Tibial nerve (tissue), 4 donors: Measurements from ENCODE around the gene C2orf76. TPM values are rescaled to one million over a fixed set of nuclear protein-coding genes. Genes with fewer than 3 reads are reported as not detected.
A peak's percentile ranks its signal among the peaks of the same experiment; 100 is the strongest.

ENCODE experiments used
- DNase-seq, 2 donors: peaks; one replicate each; pipeline ENCODE4 v3.0.0-alpha.2; 2019; ENCODE audit warnings: low spot score in 2 of 2
- H3K27ac ChIP-seq, 4 donors: fragments of 200-600 bp; sonication (generic) in 3 of 4; one replicate each; pipeline ENCODE4 v1.5.1; 2017 to 2019; ENCODE audit warnings: mild to moderate bottlenecking in 1 of 4
- H3K27me3 ChIP-seq, 2 donors: fragments of 200-600 bp; sonication (generic) in 1 of 2; one replicate each; pipeline versions ENCODE4 v1.5.1 to v1.6.0; 2017 to 2019
- H3K36me3 ChIP-seq, 3 donors: fragments of 200-600 bp; sonication (generic); one replicate each; pipeline ENCODE4 v1.5.1; 2018 to 2019
- H3K4me1 ChIP-seq, 4 donors: fragments of 200-600 bp; sonication (generic) in 3 of 4; one replicate each; pipeline ENCODE4 v1.5.1; 2017 to 2019
- H3K4me3 ChIP-seq, 4 donors: fragments of 200-600 bp; sonication (generic) in 3 of 4; one replicate each; pipeline ENCODE4 v1.5.1; 2017 to 2019; ENCODE audit warnings: mild to moderate bottlenecking in 1 of 4, moderate library complexity in 1 of 4
- H3K9me3 ChIP-seq, 4 donors: fragments of 200-600 bp; sonication (generic) in 3 of 4; one replicate each; pipeline ENCODE4 v1.5.1; 2017 to 2019
- EP300 ChIP-seq, 2 donors: sonication (generic); formaldehyde crosslinking; IDR thresholded peaks; one replicate each; pipeline ENCODE4 v1.6.1; 2017; ENCODE audit warnings: antibody characterized with exemption in 2 of 2, mild to moderate bottlenecking in 1 of 2
- POLR2A ChIP-seq, 2 donors: fragments of 450-650 bp; IDR thresholded peaks; one replicate each; pipeline ENCODE4 v1.6.1; 2017; ENCODE audit warnings: antibody characterized with exemption in 2 of 2, mild to moderate bottlenecking in 2 of 2, moderate library complexity in 2 of 2
- WGBS, 2 donors: methylation state at CpG; one replicate each; pipeline ENCODE4 v1.1.5; 2018; 5-methylcytosine and 5-hydroxymethylcytosine counted together
- total RNA-seq, 4 donors: library from RNA; depleted of rRNA; stranded (reverse); fragments of >200 nt; gene quantifications; one replicate each; pipeline ENCODE4 v1.1.0, GENCODE V29; 2016
- TF ChIP-seq, protein P1 (sequence below), 5 experiments: fragments of 200-600 bp in 3 of 5; fragments of 450-650 bp in 2 of 5; sonication (generic) in 3 of 5; IDR thresholded peaks; one replicate each; pipeline ENCODE4 v1.5.1; 2016 to 2019; ENCODE audit warnings: antibody characterized with exemption in 5 of 5, mild to moderate bottlenecking in 3 of 5, moderate library complexity in 2 of 5

C2orf76 gene
- total RNA-seq, 4 donors from 2014 or later, result 1.4 to 14.2 (median 9.4) TPM

DNA sequence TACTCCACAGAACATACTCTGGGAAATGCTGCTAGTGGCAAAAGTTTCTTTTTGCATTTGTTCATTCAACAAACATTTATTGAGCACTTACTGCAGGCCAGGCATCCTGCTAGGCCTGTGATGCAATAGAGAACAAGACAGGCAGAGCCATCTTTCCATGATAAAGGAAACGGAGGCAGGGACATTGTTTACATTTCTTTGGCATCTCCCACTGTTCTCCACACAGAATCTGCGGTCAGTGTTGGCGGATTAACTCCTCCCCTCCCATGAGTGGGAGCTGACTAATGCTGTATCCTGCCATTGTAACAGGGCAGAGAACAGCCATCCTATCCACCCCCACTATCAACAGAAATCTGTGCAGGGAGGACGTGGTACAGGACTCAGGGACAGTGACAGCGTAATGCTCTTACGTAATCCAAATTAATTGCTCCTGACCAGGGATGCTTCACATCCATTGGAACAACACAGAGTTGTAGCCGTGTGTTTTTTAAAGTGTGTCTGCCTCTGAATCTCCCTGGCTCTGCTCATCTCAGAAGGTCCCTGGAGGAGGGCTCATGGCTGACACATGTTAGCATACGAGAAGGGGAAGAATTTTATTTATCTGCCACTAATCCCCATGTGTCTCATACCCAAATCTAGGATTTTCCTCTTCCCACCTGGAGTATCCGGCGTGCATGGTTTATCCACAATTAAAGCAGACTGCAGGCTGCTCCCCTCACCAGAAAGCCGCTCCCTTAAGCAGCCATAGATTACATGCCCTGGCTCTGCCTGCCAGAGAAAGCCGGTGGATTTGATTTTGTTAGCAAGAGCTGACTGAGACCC lies 110.7 kb downstream of the C2orf76 start:
- TF ChIP-seq POLR2A (IDR thresholded peaks at IDR 0.05) (no peak), EP300 (IDR thresholded peaks at IDR 0.05) (peak in 1 of 2 donors; percentile 16)
- 33 to 41% methylated on average over 12 of the region's 12 CpGs for WGBS, 2 donors
- no peak for DNase-seq

GRCh38 chr2:119254601-119255080 lies 112.0 kb downstream of the C2orf76 start:
- H3K9me3 ChIP-seq, result no peaks in the 10 kb centered on the region
- peaks cover 0 to 20% (median 6%) of the 10 kb centered on the region in 4 donors for H3K4me1 ChIP-seq
- 92 to 96% methylated on average over 10 of the region's 10 CpGs for WGBS, 2 donors
- TF ChIP-seq, protein P1, sequence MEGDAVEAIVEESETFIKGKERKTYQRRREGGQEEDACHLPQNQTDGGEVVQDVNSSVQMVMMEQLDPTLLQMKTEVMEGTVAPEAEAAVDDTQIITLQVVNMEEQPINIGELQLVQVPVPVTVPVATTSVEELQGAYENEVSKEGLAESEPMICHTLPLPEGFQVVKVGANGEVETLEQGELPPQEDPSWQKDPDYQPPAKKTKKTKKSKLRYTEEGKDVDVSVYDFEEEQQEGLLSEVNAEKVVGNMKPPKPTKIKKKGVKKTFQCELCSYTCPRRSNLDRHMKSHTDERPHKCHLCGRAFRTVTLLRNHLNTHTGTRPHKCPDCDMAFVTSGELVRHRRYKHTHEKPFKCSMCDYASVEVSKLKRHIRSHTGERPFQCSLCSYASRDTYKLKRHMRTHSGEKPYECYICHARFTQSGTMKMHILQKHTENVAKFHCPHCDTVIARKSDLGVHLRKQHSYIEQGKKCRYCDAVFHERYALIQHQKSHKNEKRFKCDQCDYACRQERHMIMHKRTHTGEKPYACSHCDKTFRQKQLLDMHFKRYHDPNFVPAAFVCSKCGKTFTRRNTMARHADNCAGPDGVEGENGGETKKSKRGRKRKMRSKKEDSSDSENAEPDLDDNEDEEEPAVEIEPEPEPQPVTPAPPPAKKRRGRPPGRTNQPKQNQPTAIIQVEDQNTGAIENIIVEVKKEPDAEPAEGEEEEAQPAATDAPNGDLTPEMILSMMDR (IDR thresholded peaks at IDR 0.05), result no peak
- peaks cover 0 to 6% (median 0%) of the 10 kb centered on the region in 3 donors for H3K36me3 ChIP-seq
- H3K4me3 ChIP-seq, result no peak overlapping the region
- no peak overlapping the region for H3K27ac ChIP-seq
- H3K27me3 ChIP-seq, result no peaks in the 10 kb centered on the region
- no peak for DNase-seq

More for the DNA sequence above, 110.7 kb downstream of the C2orf76 start:
- peaks cover 0 to 21% (median 6%) of the 10 kb centered on the region in 4 donors for H3K4me1 ChIP-seq
- peaks cover 0 to 6% (median 0%) of the 10 kb centered on the region in 3 donors for H3K36me3 ChIP-seq
- no peak overlapping the region for H3K4me3 ChIP-seq
- H3K9me3 ChIP-seq, result no peaks in the 10 kb centered on the region
- peak overlapping the region in 1 of 4 donors; percentile 8 for H3K27ac ChIP-seq
- no peaks in the 10 kb centered on the region for H3K27me3 ChIP-seq

DNA sequence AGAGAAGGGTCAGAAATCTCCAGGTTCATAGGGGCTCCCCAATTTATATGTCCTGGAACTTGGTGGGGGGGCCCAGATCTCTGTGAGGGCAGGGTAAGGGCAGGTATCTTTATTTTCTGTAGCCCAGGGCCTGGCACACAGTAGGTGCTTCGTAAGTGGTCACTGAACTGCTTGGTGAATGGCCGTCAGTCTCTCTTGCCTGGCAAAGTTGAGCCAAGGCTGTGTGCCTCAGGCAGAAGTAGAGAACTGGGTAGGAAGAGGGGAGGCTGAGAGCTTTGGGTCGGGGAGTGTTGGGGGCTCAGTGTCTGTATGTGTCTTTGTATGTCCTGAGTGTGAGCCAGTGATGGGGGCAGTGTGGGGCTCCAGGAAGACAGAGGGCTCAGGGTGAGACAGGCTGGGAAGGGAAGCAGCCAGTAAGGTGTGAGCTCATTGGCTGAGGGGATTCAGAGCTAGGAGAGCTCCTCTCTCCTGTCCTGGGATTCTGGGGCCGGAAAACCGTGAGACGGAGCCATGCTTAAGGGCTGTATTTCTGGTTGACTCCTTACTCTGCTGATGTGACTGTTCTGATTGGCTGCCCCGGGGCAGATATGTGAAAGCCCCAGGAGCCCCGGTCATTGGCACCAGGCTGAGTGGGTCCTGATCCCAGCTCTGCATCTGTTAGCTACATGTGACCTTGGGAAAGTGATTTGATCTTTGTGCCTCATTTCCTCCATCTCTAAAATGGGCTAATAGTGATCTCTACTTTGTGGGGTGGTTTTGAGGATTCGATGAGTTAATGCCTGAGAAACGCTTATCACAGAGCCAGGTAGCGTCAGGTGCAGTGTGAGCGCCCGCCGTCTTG lies 112.7 kb downstream of the C2orf76 start:
- 84 to 89% methylated on average over 12 to 14 of the region's 14 CpGs for WGBS, 2 donors
- TF ChIP-seq, protein P1 (IDR thresholded peaks at IDR 0.05), result no peak
- TF ChIP-seq EP300 (IDR thresholded peaks at IDR 0.05) (no peak), POLR2A (IDR thresholded peaks at IDR 0.05) (no peak)
- no peaks in the 10 kb centered on the region for H3K27me3 ChIP-seq

DNA sequence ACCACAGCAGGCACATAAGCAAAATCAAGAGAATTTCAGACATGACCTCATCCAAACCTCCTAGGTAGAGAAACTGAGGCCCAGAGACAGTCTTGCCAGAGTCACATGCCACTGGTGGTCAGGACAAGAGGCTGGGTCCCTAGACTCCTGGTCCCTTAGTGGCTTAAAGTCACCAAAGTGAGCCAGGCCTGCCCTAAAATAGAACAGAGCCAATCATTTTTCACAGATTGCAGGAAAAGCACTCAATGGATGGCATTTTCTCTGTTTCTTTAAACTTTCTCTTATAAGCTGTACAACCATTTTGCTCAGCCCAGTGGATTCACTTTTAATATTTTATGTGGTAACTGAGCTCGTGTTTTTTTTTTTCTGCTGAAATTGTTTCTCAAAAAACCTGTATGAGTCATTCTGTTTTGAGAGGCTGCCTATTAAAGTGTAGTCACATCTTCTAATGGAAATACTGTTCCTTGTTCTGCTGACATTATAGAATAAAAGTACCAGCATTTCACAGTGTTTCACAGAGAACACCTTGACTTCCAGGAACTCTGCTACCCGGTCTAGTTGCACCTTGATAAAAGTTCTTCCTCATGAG lies 113.4 kb downstream of the C2orf76 start:
- 56 to 61% methylated on average over 2 of the region's 2 CpGs for WGBS, 2 donors
- TF ChIP-seq EP300 (IDR thresholded peaks at IDR 0.05) (no peak), POLR2A (IDR thresholded peaks at IDR 0.05) (no peak)
- TF ChIP-seq, protein P1 (IDR thresholded peaks at IDR 0.05), result no peak
- Histone ChIP-seq H3K9me3 (no peaks in the 10 kb centered on the region), H3K4me3 (no peak overlapping the region), H3K27me3 (no peaks in the 10 kb centered on the region), H3K4me1 (peaks cover 0 to 11% (median 2%) of the 10 kb centered on the region in 4 donors), H3K27ac (no peak overlapping the region), H3K36me3 (peaks cover 0 to 6% (median 0%) of the 10 kb centered on the region in 3 donors)
- DNase-seq, result no peak

More for the DNA sequence above, 112.7 kb downstream of the C2orf76 start:
- Histone ChIP-seq H3K4me3 (no peak overlapping the region), H3K4me1 (peaks cover 0 to 14% (median 2%) of the 10 kb centered on the region in 4 donors), H3K27ac (no peak overlapping the region), H3K9me3 (no peaks in the 10 kb centered on the region), H3K36me3 (peaks cover 0 to 6% (median 0%) of the 10 kb centered on the region in 3 donors)
- no peak for DNase-seq

Other genes starting within 250 kb of the C2orf76 start
- gene C1QL2, start 208.1 kb downstream of the C2orf76 start, total RNA-seq, result not detected
- gene STEAP3, start 143.0 kb downstream of the C2orf76 start, total RNA-seq, result 10 to 100 TPM in 1 of 4 donors, 1 to 10 TPM in 3; 5.5 to 19.8 (median 8.1) TPM
- 100 to 1,000 TPM in 2 of 4 donors, 10 to 100 TPM in 2; 73.7 to 135 (median 105) TPM for gene DBI, start 143 bp upstream of the C2orf76 start, total RNA-seq
- 10 to 100 TPM in 2 of 4 donors, 1 to 10 TPM in 2; 3.7 to 15.3 (median 8.8) TPM for gene TMEM37, start 65.0 kb upstream of the C2orf76 start, total RNA-seq
- gene SCTR, start 157.6 kb upstream of the C2orf76 start, total RNA-seq, result not detected
- gene CFAP221, start 177.6 kb upstream of the C2orf76 start, total RNA-seq, result 1 to 10 TPM in 1 of 4 donors, under 1 TPM in 2, not detected in 1; 0.30 to 1.7 (median 0.42) TPM